ENCODE results near the gene EPB41L2. TPM values are rescaled to one million over a fixed set of nuclear protein-coding genes. Genes with fewer than 3 reads are reported as not detected.

EPB41L2 gene
- total and polyA plus RNA-seq, 4 experiments from 2014 or later, result 3.3 to 24.3 (median 12.7) TPM

DNA sequence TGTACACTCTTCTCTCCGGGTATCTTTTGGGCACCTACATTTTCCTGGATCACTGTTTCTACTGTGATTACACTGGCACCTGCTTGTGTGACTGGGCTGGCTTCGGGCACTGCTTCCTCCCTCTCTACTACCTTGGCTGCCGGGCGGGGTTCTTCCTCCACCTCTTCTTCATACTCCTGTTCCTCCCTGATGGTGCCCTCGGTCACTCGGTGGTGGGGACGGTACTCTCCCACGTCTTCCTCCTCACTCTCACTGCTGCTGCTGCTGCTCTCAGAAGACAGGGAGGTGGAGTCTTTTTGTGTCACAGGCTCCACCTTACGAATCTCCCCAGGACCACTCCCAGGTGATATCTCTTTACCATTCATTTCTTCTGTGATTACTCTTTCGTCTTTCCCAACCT, 193.4 kb downstream of the EPB41L2 start:
- Histone ChIP-seq H3K9me3 (ENCODE audit: control insufficient read depth in 1 of 2, low read length in 2 of 2) (no peaks in the 10 kb centered on the region), H3K27ac (ENCODE audit: low read depth, low read length) (no peak overlapping the region), H3K4me3 (ENCODE audit: low read length in 2 of 2) (no peak overlapping the region), H3K4me1 (ENCODE audit: insufficient read depth, low read length) (no peaks in the 10 kb centered on the region), H3K27me3 (ENCODE audit: insufficient read depth, low read length) (no peaks in the 10 kb centered on the region), H3K36me3 (ENCODE audit: insufficient read depth, low read length) (no peaks in the 10 kb centered on the region)
- H3K27me3 Mint-ChIP-seq, result peaks cover 0 to 1% of the 10 kb centered on the region in 2 donors
- intact Hi-C loops (cut with micrococcal nuclease), result no loop called here
- DNase-seq, result no peak
- H3K4me1 Mint-ChIP-seq, result peaks cover 0 to 7% (median 3%) of the 10 kb centered on the region in 4 donors
- CTCF ChIA-PET (ENCODE audit: partially characterized antibody), result interaction anchor here (1.8 to 2.1 kb wide), 2 partner anchors 16 to 172 kb away, joined by 6 to 12 read pairs; no protein-coding TSS in a partner anchor
- H3K9me3 Mint-ChIP-seq, result no peaks in the 10 kb centered on the region
- H3K27ac Mint-ChIP-seq, result peak overlapping the region in 1 of 7 donors; percentile 32
- POLR2A ChIA-PET (ENCODE audit: partially characterized antibody), result no interaction called here
- H3K4me3 Mint-ChIP-seq, result no peak overlapping the region
- H3K36me3 Mint-ChIP-seq, result peaks cover 1 to 21% of the 10 kb centered on the region in 2 donors

DNA sequence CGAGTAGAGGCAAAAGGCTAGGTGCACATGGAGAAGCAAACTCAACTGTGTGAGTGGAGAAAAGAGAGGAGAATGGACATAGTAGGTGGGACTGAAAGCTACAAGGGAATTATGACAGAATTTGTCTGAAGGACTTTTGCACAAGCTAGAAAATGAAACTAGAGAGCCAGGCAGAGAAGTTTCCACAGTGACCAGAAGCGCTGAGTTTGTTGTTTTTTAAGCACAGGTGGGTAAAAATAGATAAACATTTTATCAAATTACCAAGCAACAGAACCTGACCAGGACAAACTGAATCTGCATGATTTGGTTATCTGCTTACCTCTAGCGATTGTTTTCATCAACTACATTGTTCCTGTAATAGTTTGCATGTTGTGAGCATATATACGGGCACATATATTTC, 197.3 kb downstream of the EPB41L2 start:
- no peaks in the 10 kb centered on the region for H3K9me3 Mint-ChIP-seq
- peaks cover 1 to 21% of the 10 kb centered on the region in 2 donors for H3K36me3 Mint-ChIP-seq
- H3K9me3 ChIP-seq (ENCODE audit: control insufficient read depth in 1 of 2, low read length in 2 of 2), result no peaks in the 10 kb centered on the region
- POLR2A ChIA-PET (ENCODE audit: partially characterized antibody), result no interaction called here
- H3K4me1 Mint-ChIP-seq, result no peaks in the 10 kb centered on the region
- no peaks in the 10 kb centered on the region for H3K4me1 ChIP-seq (ENCODE audit: insufficient read depth, low read length)
- no peak overlapping the region for H3K4me3 ChIP-seq (ENCODE audit: low read length in 2 of 2)
- H3K4me3 Mint-ChIP-seq, result no peak overlapping the region
- H3K27me3 ChIP-seq (ENCODE audit: insufficient read depth, low read length), result no peaks in the 10 kb centered on the region
- H3K36me3 ChIP-seq (ENCODE audit: insufficient read depth, low read length), result no peaks in the 10 kb centered on the region
- no peak overlapping the region for H3K27ac Mint-ChIP-seq
- intact Hi-C loops (cut with micrococcal nuclease), result no loop called here
- no peak overlapping the region for H3K27ac ChIP-seq (ENCODE audit: low read depth, low read length)
- CTCF ChIA-PET (ENCODE audit: partially characterized antibody), result no interaction called here
- H3K27me3 Mint-ChIP-seq, result peaks cover 0 to 2% of the 10 kb centered on the region in 2 donors
- no peak for DNase-seq

- POLR2A ChIA-PET (ENCODE audit: partially characterized antibody), result no interaction called here
- Histone ChIP-seq H3K27me3 (ENCODE audit: insufficient read depth, low read length) (no peaks in the 10 kb centered on the region), H3K9me3 (ENCODE audit: control insufficient read depth in 1 of 2, low read length in 2 of 2) (no peaks in the 10 kb centered on the region), H3K4me1 (ENCODE audit: insufficient read depth, low read length) (no peaks in the 10 kb centered on the region), H3K27ac (ENCODE audit: low read depth, low read length) (no peak overlapping the region), H3K36me3 (ENCODE audit: insufficient read depth, low read length) (no peaks in the 10 kb centered on the region), H3K4me3 (ENCODE audit: low read length in 2 of 2) (no peak overlapping the region)
- Mint-ChIP-seq H3K27ac (no peak overlapping the region), H3K4me1 (no peaks in the 10 kb centered on the region), H3K4me3 (no peak overlapping the region), H3K9me3 (no peaks in the 10 kb centered on the region), H3K27me3 (peaks cover 0 to 2% of the 10 kb centered on the region in 2 donors), H3K36me3 (peaks cover 1 to 19% of the 10 kb centered on the region in 2 donors)
- no peak for DNase-seq
- intact Hi-C loops (cut with micrococcal nuclease), result no loop called here
- CTCF ChIA-PET (ENCODE audit: partially characterized antibody), result interaction anchor here (1.9 kb wide), 1 partner anchor 9 kb away, joined by 6 read pairs; no protein-coding TSS in a partner anchor
These were observed 198.7 kb downstream of the EPB41L2 start for GRCh38 chr6:130864344-130864743.

DNA sequence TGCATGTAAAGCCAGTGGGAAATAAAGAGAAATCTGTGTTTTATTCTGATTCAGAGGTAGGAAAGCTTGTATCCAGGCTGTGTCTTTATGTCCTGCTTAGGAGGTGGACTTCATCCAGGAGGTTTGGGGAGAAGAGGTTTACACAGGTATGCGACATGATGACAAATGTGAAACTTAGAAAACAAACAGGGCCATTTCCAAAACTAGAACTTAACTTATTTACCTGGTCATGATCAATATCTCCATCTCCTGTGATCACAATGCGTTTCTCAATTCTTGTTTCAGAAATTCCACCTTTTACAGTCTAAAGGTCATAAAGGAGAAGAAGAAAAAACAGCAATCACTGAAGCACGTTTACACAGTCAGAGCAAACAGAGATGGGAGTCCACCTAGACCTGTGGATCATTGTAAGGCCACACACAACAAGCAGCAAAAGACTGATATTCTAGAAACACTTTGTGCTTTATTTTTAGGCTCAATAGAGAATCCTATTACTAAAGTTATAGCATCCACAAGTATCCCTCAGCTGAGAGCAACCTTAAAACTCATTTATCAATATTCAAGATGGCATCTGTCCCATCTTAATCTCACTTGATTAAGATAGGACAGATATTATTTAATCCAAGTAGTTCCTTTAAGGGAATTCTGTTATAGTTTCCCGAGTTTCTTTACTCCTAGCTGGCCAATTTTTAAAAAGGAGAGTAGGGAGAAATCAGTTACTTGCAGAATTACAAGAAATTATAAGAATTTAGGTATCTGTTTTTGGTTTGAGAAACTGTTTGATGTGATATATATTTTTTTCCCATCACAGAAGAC, 199.4 kb downstream of the EPB41L2 start:
- Mint-ChIP-seq H3K27me3 (peaks cover 0 to 2% of the 10 kb centered on the region in 2 donors), H3K9me3 (no peaks in the 10 kb centered on the region), H3K27ac (peak overlapping the region in 1 of 7 donors; percentile 25), H3K36me3 (peaks cover 1 to 17% of the 10 kb centered on the region in 2 donors), H3K4me1 (no peaks in the 10 kb centered on the region), H3K4me3 (no peak overlapping the region)
- H3K27ac ChIP-seq (ENCODE audit: low read depth, low read length), result no peak overlapping the region
- no peaks in the 10 kb centered on the region for H3K9me3 ChIP-seq (ENCODE audit: control insufficient read depth in 1 of 2, low read length in 2 of 2)
- H3K27me3 ChIP-seq (ENCODE audit: insufficient read depth, low read length), result no peaks in the 10 kb centered on the region
- CTCF ChIA-PET (ENCODE audit: partially characterized antibody), result interaction anchor here (1.3 to 1.9 kb wide), 2 partner anchors 8 to 10 kb away, joined by 3 to 6 read pairs; no protein-coding TSS in a partner anchor
- no peaks in the 10 kb centered on the region for H3K36me3 ChIP-seq (ENCODE audit: insufficient read depth, low read length)
- no peaks in the 10 kb centered on the region for H3K4me1 ChIP-seq (ENCODE audit: insufficient read depth, low read length)
- POLR2A ChIA-PET (ENCODE audit: partially characterized antibody), result no interaction called here
- intact Hi-C loops (cut with micrococcal nuclease), result no loop called here
- no peak for DNase-seq
- no peak overlapping the region for H3K4me3 ChIP-seq (ENCODE audit: low read length in 2 of 2)

GRCh38 chr6:130862370-130862769, 200.7 kb downstream of the EPB41L2 start:
- Histone ChIP-seq H3K4me1 (ENCODE audit: insufficient read depth, low read length) (no peaks in the 10 kb centered on the region), H3K27me3 (ENCODE audit: insufficient read depth, low read length) (no peaks in the 10 kb centered on the region), H3K36me3 (ENCODE audit: insufficient read depth, low read length) (no peaks in the 10 kb centered on the region), H3K9me3 (ENCODE audit: control insufficient read depth in 1 of 2, low read length in 2 of 2) (no peaks in the 10 kb centered on the region), H3K4me3 (ENCODE audit: low read length in 2 of 2) (no peak overlapping the region), H3K27ac (ENCODE audit: low read depth, low read length) (no peak overlapping the region)
- Mint-ChIP-seq H3K27me3 (peaks cover 0 to 2% of the 10 kb centered on the region in 2 donors), H3K4me3 (no peak overlapping the region), H3K36me3 (peaks cover 1 to 17% of the 10 kb centered on the region in 2 donors), H3K9me3 (no peaks in the 10 kb centered on the region), H3K27ac (no peak overlapping the region), H3K4me1 (no peaks in the 10 kb centered on the region)
- ChIA-PET POLR2A (ENCODE audit: partially characterized antibody) (no interaction called here), CTCF (ENCODE audit: partially characterized antibody) (interaction anchor here (1.3 to 1.4 kb wide), 2 partner anchors 9 to 13 kb away, joined by 3 to 4 read pairs; no protein-coding TSS in a partner anchor)
- intact Hi-C loops (cut with micrococcal nuclease), result no loop called here
- DNase-seq, result no peak

DNA sequence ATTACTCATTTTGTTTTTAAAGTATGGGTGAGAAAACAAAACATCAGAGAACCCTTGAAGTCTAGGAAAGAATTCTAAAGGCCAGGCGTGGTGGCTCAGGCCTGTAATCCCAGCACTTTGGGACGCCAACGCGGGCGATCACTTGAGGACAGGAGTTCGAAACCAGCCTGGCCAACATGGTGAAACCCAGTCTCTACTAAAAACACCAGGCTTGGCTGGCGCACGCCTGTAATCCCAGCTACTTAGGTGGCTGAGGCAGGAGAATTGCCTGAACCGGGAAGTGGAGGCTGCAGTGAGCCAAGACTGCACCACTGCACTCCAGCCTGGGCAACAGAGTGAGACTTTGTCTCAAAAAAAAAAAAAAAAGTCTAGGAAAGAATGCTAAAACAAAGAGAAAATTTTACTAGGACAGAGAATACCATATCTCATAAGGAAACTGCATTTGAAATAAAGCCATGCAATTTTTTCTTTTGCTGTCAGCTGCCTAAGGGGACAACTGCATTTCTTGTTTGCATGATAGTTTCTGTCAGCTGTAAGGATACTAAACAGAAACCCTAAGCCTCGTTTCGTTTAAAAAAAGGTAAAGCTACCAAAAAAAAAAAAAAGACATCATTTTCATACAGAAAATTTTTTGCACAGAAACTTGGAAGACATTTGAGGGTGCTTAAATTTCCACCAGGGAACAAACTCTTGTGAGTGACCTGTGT, 203.7 kb downstream of the EPB41L2 start:
- no peaks in the 10 kb centered on the region for H3K4me1 ChIP-seq (ENCODE audit: insufficient read depth, low read length)
- intact Hi-C loops (cut with micrococcal nuclease), result no loop called here
- no peaks in the 10 kb centered on the region for H3K9me3 ChIP-seq (ENCODE audit: control insufficient read depth in 1 of 2, low read length in 2 of 2)
- no peak overlapping the region for H3K27ac ChIP-seq (ENCODE audit: low read depth, low read length)
- peaks cover 0 to 2% of the 10 kb centered on the region in 2 donors for H3K27me3 Mint-ChIP-seq
- peak overlapping the region in 1 of 7 donors; percentile 17 for H3K27ac Mint-ChIP-seq
- DNase-seq, result no peak
- ChIA-PET POLR2A (ENCODE audit: partially characterized antibody) (no interaction called here), CTCF (ENCODE audit: partially characterized antibody) (interaction anchor here (1.0 to 1.4 kb wide), 3 partner anchors 12 to 16 kb away, joined by 3 read pairs; no protein-coding TSS in a partner anchor)
- no peak overlapping the region for H3K4me3 Mint-ChIP-seq
- H3K4me3 ChIP-seq (ENCODE audit: low read length in 2 of 2), result no peak overlapping the region
- no peaks in the 10 kb centered on the region for H3K36me3 ChIP-seq (ENCODE audit: insufficient read depth, low read length)
- peaks cover 0 to 2% (median 0%) of the 10 kb centered on the region in 8 donors for H3K9me3 Mint-ChIP-seq
- H3K27me3 ChIP-seq (ENCODE audit: insufficient read depth, low read length), result no peaks in the 10 kb centered on the region
- H3K36me3 Mint-ChIP-seq, result peaks cover 0 to 6% of the 10 kb centered on the region in 2 donors
- no peaks in the 10 kb centered on the region for H3K4me1 Mint-ChIP-seq

GRCh38 chr6:130858498-130859160, 204.4 kb downstream of the EPB41L2 start:
- Mint-ChIP-seq H3K27ac (no peak overlapping the region), H3K36me3 (peaks cover 0 to 6% of the 10 kb centered on the region in 2 donors), H3K4me3 (no peak overlapping the region), H3K9me3 (peaks cover 0 to 2% (median 0%) of the 10 kb centered on the region in 8 donors), H3K4me1 (no peaks in the 10 kb centered on the region), H3K27me3 (no peaks in the 10 kb centered on the region)
- Histone ChIP-seq H3K4me1 (ENCODE audit: insufficient read depth, low read length) (no peaks in the 10 kb centered on the region), H3K9me3 (ENCODE audit: control insufficient read depth in 1 of 2, low read length in 2 of 2) (no peaks in the 10 kb centered on the region), H3K27ac (ENCODE audit: low read depth, low read length) (no peak overlapping the region), H3K27me3 (ENCODE audit: insufficient read depth, low read length) (no peaks in the 10 kb centered on the region), H3K4me3 (ENCODE audit: low read length in 2 of 2) (no peak overlapping the region), H3K36me3 (ENCODE audit: insufficient read depth, low read length) (no peaks in the 10 kb centered on the region)
- intact Hi-C loops (cut with micrococcal nuclease), result no loop called here
- ChIA-PET CTCF (ENCODE audit: partially characterized antibody) (interaction anchor here (1.2 kb wide), 1 partner anchor 13 kb away, joined by 3 read pairs; no protein-coding TSS in a partner anchor), POLR2A (ENCODE audit: partially characterized antibody) (no interaction called here)
- DNase-seq, result no peak

Measured in CD4-positive, alpha-beta memory T cell (primary cell).